ENCODE data around the gene EGFL8.

DNA sequence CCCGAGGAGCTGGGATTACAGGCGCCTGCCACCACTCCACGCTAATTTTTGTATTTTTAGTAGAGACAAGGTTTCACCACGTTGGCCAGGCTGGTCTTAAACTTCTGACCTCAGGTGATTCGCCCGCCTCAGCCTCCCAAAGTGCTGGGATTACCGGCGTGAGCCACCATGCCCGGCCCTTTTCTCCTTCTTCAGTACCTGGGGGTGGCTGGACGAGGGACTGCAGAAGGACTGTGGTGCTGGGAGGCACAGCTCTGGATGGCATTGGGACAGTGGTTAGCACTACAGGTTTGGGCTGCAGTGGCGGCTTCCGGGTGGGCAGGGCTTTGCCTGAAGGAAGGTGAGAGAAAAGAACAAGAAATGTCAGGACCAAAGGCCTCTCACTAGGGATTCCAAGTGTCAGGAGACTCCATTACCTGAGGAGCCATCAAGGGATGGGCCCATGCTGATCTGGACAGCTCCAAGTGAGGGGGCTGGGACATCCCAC lies 43.8 kb upstream of the EGFL8 start:
- TF ChIP-seq CTCF (IDR thresholded peaks at IDR 0.05 in 4 of 5, conservative IDR thresholded peaks at IDR 0.05 in 1 of 5) (no peak), POLR2A (IDR thresholded peaks at IDR 0.05) (no peak)
